GM21528 (cell line): ENCODE results near the gene BMP6.

Source experiments
- ATAC-seq: cut with Tn5 transposase; IDR thresholded peaks from one replicate; pipeline ENCODE4 v1.9.1; 2021; ENCODE audit warnings: mild to moderate bottlenecking, moderate library complexity; ENCODE audit not compliant: unreplicated experiment, low FRiP score

BMP6 gene

GRCh38 chr6:7819431-7820015 lies 93.6 kb downstream of the BMP6 start:
- no peak for ATAC-seq

GRCh38 chr6:7820288-7820835 lies 94.5 kb downstream of the BMP6 start:
- ATAC-seq: no peak

GRCh38 chr6:7821426-7821825 lies 95.5 kb downstream of the BMP6 start:
- no peak for ATAC-seq

GRCh38 chr6:7823552-7823951 lies 97.7 kb downstream of the BMP6 start:
- ATAC-seq: no peak

GRCh38 chr6:7825986-7826385 lies 100.1 kb downstream of the BMP6 start:
- ATAC-seq: no peak

GRCh38 chr6:7827142-7827541 lies 101.2 kb downstream of the BMP6 start:
- no peak for ATAC-seq

- no peak for ATAC-seq
Observed at GRCh38 chr6:7828124-7828523, 102.2 kb downstream of the BMP6 start.

GRCh38 chr6:7832904-7833750 lies 107.2 kb downstream of the BMP6 start:
- ATAC-seq: no peak

GRCh38 chr6:7833751-7834070 lies 107.8 kb downstream of the BMP6 start:
- no peak for ATAC-seq

GRCh38 chr6:7836371-7837026 lies 110.6 kb downstream of the BMP6 start:
- no peak for ATAC-seq

GRCh38 chr6:7841781-7842468 lies 116.0 kb downstream of the BMP6 start:
- ATAC-seq: no peak

- no peak for ATAC-seq
Observed at GRCh38 chr6:7846966-7847818, 121.3 kb downstream of the BMP6 start.

GRCh38 chr6:7848229-7848628 lies 122.3 kb downstream of the BMP6 start:
- no peak for ATAC-seq

- ATAC-seq: no peak
Observed at GRCh38 chr6:7851780-7852179, 125.9 kb downstream of the BMP6 start.

- no peak for ATAC-seq
Observed at GRCh38 chr6:7859591-7859990, 133.7 kb downstream of the BMP6 start.

- no peak for ATAC-seq
Observed at GRCh38 chr6:7865781-7866180, 139.9 kb downstream of the BMP6 start.

GRCh38 chr6:7866526-7866925 lies 140.6 kb downstream of the BMP6 start:
- no peak for ATAC-seq

GRCh38 chr6:7868926-7869325 lies 143.0 kb downstream of the BMP6 start:
- no peak for ATAC-seq

- no peak for ATAC-seq
Observed at GRCh38 chr6:7878401-7878964, 152.6 kb downstream of the BMP6 start.

GRCh38 chr6:7879043-7879442 lies 153.1 kb downstream of the BMP6 start:
- no peak for ATAC-seq
